Smooth muscle cell of the coronary artery (primary cell): ENCODE results near the gene SEMA4G. TPM values are rescaled to one million over a fixed set of nuclear protein-coding genes. Genes with fewer than 3 reads are reported as not detected.

Experiments used
- total RNA-seq: library from RNA; depleted of rRNA; stranded (reverse); fragments of >200 nt; gene quantifications from 2 replicates; pipeline ENCODE4 v1.2.3, GENCODE V29; 2014; ENCODE audit warnings: low replicate concordance

Gene SEMA4G
- 0.47 and 0.53 TPM in 2 replicates for total RNA-seq

GRCh38 chr10:100969187-100970075, at the start of gene SEMA4G:
Gene SEMA4G, plus strand, starts transcription at chr10:100969504. Its CDS starts 3,409 bp downstream, at chr10:100972913.

GRCh38 chr10:100986952-100987684, 17.8 kb downstream of the SEMA4G start, which contains the start of the genes MRPL43 and TWNK:
Gene MRPL43, minus strand, starts transcription at chr10:100987497. Its CDS starts 54 bp downstream, at chr10:100987443.
Gene TWNK, plus strand, starts transcription at chr10:100987543. Its CDS starts 668 bp downstream, at chr10:100988211.

GRCh38 chr10:100999742-101000126, 30.4 kb downstream of the SEMA4G start, which contains the start of gene LZTS2:
Gene LZTS2, plus strand, starts transcription at chr10:100999808. Its CDS starts 2,731 bp downstream, at chr10:101002539.

Other genes with a start within 250 kb of the SEMA4G start
- gene PAX2, start 223.9 kb upstream of the SEMA4G start, total RNA-seq = not detected in 2 replicates
- 13.1 and 21.0 TPM in 2 replicates for gene SLF2, start 56.5 kb upstream of the SEMA4G start, total RNA-seq
- 60.5 and 82.1 TPM in 2 replicates for gene MRPL43, start 18.0 kb downstream of the SEMA4G start, total RNA-seq
- gene TWNK, start 18.0 kb downstream of the SEMA4G start, total RNA-seq = 5.0 and 5.9 TPM in 2 replicates
- 37.4 and 54.3 TPM in 2 replicates for gene LZTS2, start 30.3 kb downstream of the SEMA4G start, total RNA-seq
- gene PDZD7, start 61.6 kb downstream of the SEMA4G start, total RNA-seq = 2.0 and 2.7 TPM in 2 replicates
- 57.1 and 104 TPM in 2 replicates for gene SFXN3, start 61.7 kb downstream of the SEMA4G start, total RNA-seq
- gene KAZALD1, start 92.5 kb downstream of the SEMA4G start, total RNA-seq = 4.0 and 25.4 TPM in 2 replicates
- gene TLX1, start 161.8 kb downstream of the SEMA4G start, total RNA-seq = not detected in 2 replicates